Measurements from ENCODE around the gene RPS24. TPM values are rescaled to one million over a fixed set of nuclear protein-coding genes. Genes with fewer than 3 reads are reported as not detected.

RPS24 gene
- total and polyA plus RNA-seq, 9 of the 15 experiments (the other 6 are each of a cell fraction or from before 2014, with no cell fraction given): 1,947 to 7,307 (median 5,944) TPM

DNA sequence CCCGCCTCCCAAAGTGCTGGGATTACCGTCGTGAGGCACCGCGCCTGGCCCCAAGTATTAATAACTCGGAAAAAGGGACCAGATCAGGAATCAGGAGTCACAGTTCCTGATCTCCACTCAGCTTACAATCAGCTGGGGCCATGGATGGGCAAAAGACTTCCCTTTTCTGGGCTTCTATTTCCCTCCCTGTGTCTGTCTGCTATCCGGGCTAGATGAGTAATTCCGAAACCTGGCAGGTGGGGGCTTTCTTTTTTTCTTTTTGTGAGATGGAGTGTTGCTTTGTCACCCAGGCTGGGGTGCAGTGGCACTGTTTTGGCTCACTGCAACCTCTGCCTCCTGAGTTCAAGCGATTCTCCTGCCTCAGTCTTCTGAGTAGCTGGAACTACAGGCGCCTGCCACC lies 11.6 kb downstream of the RPS24 start:
- FAIRE-seq (no peak), ATAC-seq (no peak), DNase-seq (ENCODE audit: extremely low read depth in 1 of 4, low spot score in 3 of 4) (peak in 1 of 4 experiments; percentile 29)
- H4K20me1 ChIP-seq (replicated peaks; ENCODE audit: control insufficient read depth, insufficient read depth, low read length): peaks cover 52% of the 10 kb centered on the region
- peak; percentile 92 for TF ChIP-seq SPI1 (IDR thresholded peaks at IDR 0.05; ENCODE audit: borderline replicate concordance, low read depth, low read length)
- TF ChIP-seq EWSR1 (IDR thresholded peaks at IDR 0.05; ENCODE audit: borderline replicate concordance, low read depth, partially characterized antibody): no peak
- H3K9me1 ChIP-seq (ENCODE audit: control insufficient read depth, insufficient read depth, low read length): peaks cover 5% of the 10 kb centered on the region
- ChIA-PET POLR2A (interaction anchor here (0.7 to 3.8 kb wide), 6 partner anchors 8 to 1175 kb away, joined by 3 to 21 read pairs (median 3); no protein-coding TSS in a partner anchor), CTCF (ENCODE audit: low intra/inter-chr PET ratio) (no interaction called here)
- H2AFZ ChIP-seq (ENCODE audit: low read depth, low read length): no peak overlapping the region
- no peak overlapping the region for H3K9ac ChIP-seq (ENCODE audit: insufficient read depth in 1 of 2, low read depth in 2 of 2, low read length in 2 of 2)
- in situ Hi-C loops (cut with MboI): loop anchor here (25.0 kb wide), 1 partner anchor 1142 kb away; no protein-coding TSS in a partner anchor
- no TSS peak for BruUV-seq (replicated peaks)
- H3K27me3 ChIP-seq (ENCODE audit: control insufficient read depth in 2 of 2, insufficient read depth in 2 of 2, low read length in 2 of 2): no peaks in the 10 kb centered on the region
- 30% methylated on average over 10 of the region's 10 CpGs for WGBS (ENCODE audit: insufficient coverage, low coverage, missing lambda C conversion rate)
- H3K4me3 ChIP-seq: no peak overlapping the region
- peaks cover 26% of the 10 kb centered on the region for H3K36me3 ChIP-seq (ENCODE audit: control insufficient read depth, insufficient read depth, low read length)
- H3K79me2 ChIP-seq (ENCODE audit: control insufficient read depth, insufficient read depth, low read length): peaks cover 17% of the 10 kb centered on the region; the same call in 2 of the 3 replicates
- peaks cover 11 to 35% of the 10 kb centered on the region in 2 experiments; a peak in 4 of 5 replicates for H3K4me1 ChIP-seq (replicated peaks in 1 of 2; ENCODE audit: control insufficient read depth in 2 of 2, insufficient read depth in 2 of 2, low read length in 2 of 2)
- intact Hi-C loops (cut with micrococcal nuclease): loop anchor here (5.0 to 10.0 kb wide), 4 partner anchors 122 to 1152 kb away; no protein-coding TSS in a partner anchor
- no peak overlapping the region for H3K4me2 ChIP-seq (ENCODE audit: insufficient read depth, low read length)
- no peak overlapping the region for H3K27ac ChIP-seq (ENCODE audit: extremely low read depth, low read depth, low read length)
- H3K9me3 ChIP-seq (replicated peaks; ENCODE audit: control insufficient read depth, insufficient read depth, low read depth, low read length): no peaks in the 10 kb centered on the region

GRCh38 chr10:78045856-78046255 lies 12.2 kb downstream of the RPS24 start:
- WGBS (ENCODE audit: insufficient coverage, low coverage, missing lambda C conversion rate): 56% methylated on average over 8 of the region's 8 CpGs
- peaks cover 19% of the 10 kb centered on the region for H3K36me3 ChIP-seq (ENCODE audit: control insufficient read depth, insufficient read depth, low read length)
- peaks cover 8 to 31% of the 10 kb centered on the region in 2 experiments; a peak in 4 of 5 replicates for H3K4me1 ChIP-seq (replicated peaks in 1 of 2; ENCODE audit: control insufficient read depth in 2 of 2, insufficient read depth in 2 of 2, low read length in 2 of 2)
- H3K27me3 ChIP-seq (ENCODE audit: control insufficient read depth in 2 of 2, insufficient read depth in 2 of 2, low read length in 2 of 2): no peaks in the 10 kb centered on the region
- peaks cover 46% of the 10 kb centered on the region for H4K20me1 ChIP-seq (replicated peaks; ENCODE audit: control insufficient read depth, insufficient read depth, low read length)
- FAIRE-seq (no peak), DNase-seq (ENCODE audit: extremely low read depth in 1 of 4, low spot score in 3 of 4) (no peak), ATAC-seq (no peak)
- H3K79me2 ChIP-seq (ENCODE audit: control insufficient read depth, insufficient read depth, low read length): peaks cover 11% of the 10 kb centered on the region; the same call in 2 of the 3 replicates
- H3K4me2 ChIP-seq (ENCODE audit: insufficient read depth, low read length): no peak overlapping the region
- BruUV-seq (replicated peaks): no TSS peak
- intact Hi-C loops (cut with micrococcal nuclease): loop anchor here (5.0 to 10.0 kb wide), 4 partner anchors 121 to 1151 kb away; no protein-coding TSS in a partner anchor
- POLR2A ChIA-PET: interaction anchor here (0.5 to 3.8 kb wide), 6 partner anchors 8 to 364 kb away, joined by 3 to 21 read pairs (median 4); partner anchors contain the start of gene RPS24
- no peak overlapping the region for H2AFZ ChIP-seq (ENCODE audit: low read depth, low read length)
- H3K9me1 ChIP-seq (ENCODE audit: control insufficient read depth, insufficient read depth, low read length): peaks cover 5% of the 10 kb centered on the region
- H3K4me3 ChIP-seq: no peak overlapping the region
- H3K27ac ChIP-seq (ENCODE audit: extremely low read depth, low read depth, low read length): no peak overlapping the region
- no peak overlapping the region for H3K9ac ChIP-seq (ENCODE audit: insufficient read depth in 1 of 2, low read depth in 2 of 2, low read length in 2 of 2)
- CTCF ChIA-PET (ENCODE audit: low intra/inter-chr PET ratio): interaction anchor here (2.3 kb wide), 1 partner anchor 1151 kb away, joined by 11 read pairs; no protein-coding TSS in a partner anchor
- no peaks in the 10 kb centered on the region for H3K9me3 ChIP-seq (replicated peaks; ENCODE audit: control insufficient read depth, insufficient read depth, low read depth, low read length)
- in situ Hi-C loops (cut with MboI): loop anchor here (25.0 kb wide), 1 partner anchor 1141 kb away; no protein-coding TSS in a partner anchor
- TF ChIP-seq CHCHD3 (CRISPR knock-in tag; IDR thresholded peaks at IDR 0.05) (no peak), GTF2F1 (IDR thresholded peaks at IDR 0.05; ENCODE audit: low read depth, low read length) (no peak), MTA2 (IDR thresholded peaks at IDR 0.05; ENCODE audit: low read depth) (no peak), ZNF586 (CRISPR knock-in tag; conservative IDR thresholded peaks at IDR 0.05) (no peak), ZNF12 (CRISPR knock-in tag; IDR thresholded peaks at IDR 0.05) (no peak), RBBP5 (IDR thresholded peaks at IDR 0.05; ENCODE audit: borderline replicate concordance, insufficient read depth, low read length, poor library complexity, severe bottlenecking) (no peak), ZBTB17 (CRISPR knock-in tag; IDR thresholded peaks at IDR 0.05) (no peak), ZBTB7A (IDR thresholded peaks at IDR 0.05; ENCODE audit: borderline replicate concordance, control insufficient read depth, low read depth, low read length) (no peak), MAFK (IDR thresholded peaks at IDR 0.05; ENCODE audit: low read length) (no peak)
- TF ChIP-seq, protein P1, sequence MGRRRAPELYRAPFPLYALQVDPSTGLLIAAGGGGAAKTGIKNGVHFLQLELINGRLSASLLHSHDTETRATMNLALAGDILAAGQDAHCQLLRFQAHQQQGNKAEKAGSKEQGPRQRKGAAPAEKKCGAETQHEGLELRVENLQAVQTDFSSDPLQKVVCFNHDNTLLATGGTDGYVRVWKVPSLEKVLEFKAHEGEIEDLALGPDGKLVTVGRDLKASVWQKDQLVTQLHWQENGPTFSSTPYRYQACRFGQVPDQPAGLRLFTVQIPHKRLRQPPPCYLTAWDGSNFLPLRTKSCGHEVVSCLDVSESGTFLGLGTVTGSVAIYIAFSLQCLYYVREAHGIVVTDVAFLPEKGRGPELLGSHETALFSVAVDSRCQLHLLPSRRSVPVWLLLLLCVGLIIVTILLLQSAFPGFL (CRISPR knock-in tag; IDR thresholded peaks at IDR 0.05): no peak
- TF ChIP-seq, protein P2, sequence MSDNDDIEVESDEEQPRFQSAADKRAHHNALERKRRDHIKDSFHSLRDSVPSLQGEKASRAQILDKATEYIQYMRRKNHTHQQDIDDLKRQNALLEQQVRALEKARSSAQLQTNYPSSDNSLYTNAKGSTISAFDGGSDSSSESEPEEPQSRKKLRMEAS (CRISPR knock-in tag; IDR thresholded peaks at IDR 0.05): no peak

Measured in K562 (cell line).